ENCODE data around the gene OPHN1. TPM values are rescaled to one million over a fixed set of nuclear protein-coding genes. Genes with fewer than 3 reads are reported as not detected.

OPHN1 gene
- total RNA-seq, 1 donor from 2014 or later = 0.04 TPM

DNA sequence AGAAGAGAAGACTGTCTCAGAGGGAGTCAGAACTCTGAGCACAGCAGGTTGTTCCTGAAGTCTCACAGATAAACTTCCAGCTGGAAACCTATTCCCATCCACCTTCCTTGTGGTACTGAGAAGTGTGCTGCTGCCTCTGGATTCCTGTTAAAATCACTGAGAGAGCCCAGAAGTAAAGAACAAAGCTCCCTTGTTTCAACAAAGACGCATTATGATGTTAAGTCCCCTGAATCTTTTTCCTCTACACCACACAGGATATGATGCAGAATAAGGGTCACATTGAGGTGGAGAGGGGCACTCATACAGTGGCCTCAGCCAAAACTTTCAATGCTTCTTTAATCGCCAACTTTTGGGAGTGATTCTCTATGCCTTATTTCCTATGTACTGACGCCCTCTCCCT, 321.0 kb downstream of the OPHN1 start:
- H3K27me3 Mint-ChIP-seq = no peaks in the 10 kb centered on the region
- H3K4me3 Mint-ChIP-seq = no peak overlapping the region
- ChIA-PET CTCF (no interaction called here), POLR2A (no interaction called here)
- H3K27ac Mint-ChIP-seq = no peak overlapping the region
- no peaks in the 10 kb centered on the region for H3K36me3 Mint-ChIP-seq (ENCODE audit: low read depth)
- ATAC-seq (ENCODE audit: low read depth) = no peak
- no peaks in the 10 kb centered on the region for H3K9me3 Mint-ChIP-seq
- H3K4me1 Mint-ChIP-seq = no peaks in the 10 kb centered on the region
- intact Hi-C loops (cut with micrococcal nuclease) = no loop called here
- no peak for DNase-seq
- TF ChIP-seq, protein P1, sequence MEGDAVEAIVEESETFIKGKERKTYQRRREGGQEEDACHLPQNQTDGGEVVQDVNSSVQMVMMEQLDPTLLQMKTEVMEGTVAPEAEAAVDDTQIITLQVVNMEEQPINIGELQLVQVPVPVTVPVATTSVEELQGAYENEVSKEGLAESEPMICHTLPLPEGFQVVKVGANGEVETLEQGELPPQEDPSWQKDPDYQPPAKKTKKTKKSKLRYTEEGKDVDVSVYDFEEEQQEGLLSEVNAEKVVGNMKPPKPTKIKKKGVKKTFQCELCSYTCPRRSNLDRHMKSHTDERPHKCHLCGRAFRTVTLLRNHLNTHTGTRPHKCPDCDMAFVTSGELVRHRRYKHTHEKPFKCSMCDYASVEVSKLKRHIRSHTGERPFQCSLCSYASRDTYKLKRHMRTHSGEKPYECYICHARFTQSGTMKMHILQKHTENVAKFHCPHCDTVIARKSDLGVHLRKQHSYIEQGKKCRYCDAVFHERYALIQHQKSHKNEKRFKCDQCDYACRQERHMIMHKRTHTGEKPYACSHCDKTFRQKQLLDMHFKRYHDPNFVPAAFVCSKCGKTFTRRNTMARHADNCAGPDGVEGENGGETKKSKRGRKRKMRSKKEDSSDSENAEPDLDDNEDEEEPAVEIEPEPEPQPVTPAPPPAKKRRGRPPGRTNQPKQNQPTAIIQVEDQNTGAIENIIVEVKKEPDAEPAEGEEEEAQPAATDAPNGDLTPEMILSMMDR (IDR thresholded peaks at IDR 0.05) = no peak

GRCh38 chrX:68109162-68109561, 324.1 kb downstream of the OPHN1 start:
- CTCF ChIA-PET = no interaction called here

DNA sequence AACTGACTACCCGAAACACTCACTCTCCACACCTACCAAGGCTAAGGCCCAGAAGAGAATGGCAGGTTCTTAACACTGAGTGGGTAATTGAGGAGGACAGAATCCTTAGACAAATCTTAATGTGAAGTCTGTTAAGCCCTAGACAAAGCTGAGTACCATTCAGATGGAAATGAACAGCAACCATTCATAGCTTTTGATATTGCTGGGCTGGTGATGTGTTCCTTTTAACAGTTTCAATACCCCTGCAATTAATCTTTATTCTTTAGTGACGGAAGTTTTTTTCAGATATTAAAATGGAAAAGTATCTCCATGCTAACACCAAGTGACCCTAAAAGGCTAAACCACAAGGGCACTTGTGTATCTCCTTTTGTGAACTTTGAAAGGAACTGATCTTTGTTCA, 334.9 kb downstream of the OPHN1 start:
- DNase-seq = no peak
- intact Hi-C loops (cut with micrococcal nuclease) = no loop called here
- H3K27ac Mint-ChIP-seq = no peak overlapping the region
- H3K36me3 Mint-ChIP-seq (ENCODE audit: low read depth) = no peaks in the 10 kb centered on the region
- no peak overlapping the region for H3K4me3 Mint-ChIP-seq
- H3K4me1 Mint-ChIP-seq = no peaks in the 10 kb centered on the region
- TF ChIP-seq, protein P1 (IDR thresholded peaks at IDR 0.05) = no peak
- H3K27me3 Mint-ChIP-seq = no peaks in the 10 kb centered on the region
- H3K9me3 Mint-ChIP-seq = no peaks in the 10 kb centered on the region
- ATAC-seq (ENCODE audit: low read depth) = no peak
- ChIA-PET POLR2A (no interaction called here), CTCF (no interaction called here)

More at GRCh38 chrX:68109162-68109561, 324.1 kb downstream of the OPHN1 start:
- H3K4me3 Mint-ChIP-seq = no peak overlapping the region
- H3K4me1 Mint-ChIP-seq = no peaks in the 10 kb centered on the region
- DNase-seq (no peak), ATAC-seq (ENCODE audit: low read depth) (no peak)
- POLR2A ChIA-PET = no interaction called here
- H3K36me3 Mint-ChIP-seq (ENCODE audit: low read depth) = no peaks in the 10 kb centered on the region
- intact Hi-C loops (cut with micrococcal nuclease) = no loop called here
- H3K27ac Mint-ChIP-seq = no peak overlapping the region
- TF ChIP-seq, protein P1 (IDR thresholded peaks at IDR 0.05) = no peak
- no peaks in the 10 kb centered on the region for H3K9me3 Mint-ChIP-seq
- no peaks in the 10 kb centered on the region for H3K27me3 Mint-ChIP-seq

DNA sequence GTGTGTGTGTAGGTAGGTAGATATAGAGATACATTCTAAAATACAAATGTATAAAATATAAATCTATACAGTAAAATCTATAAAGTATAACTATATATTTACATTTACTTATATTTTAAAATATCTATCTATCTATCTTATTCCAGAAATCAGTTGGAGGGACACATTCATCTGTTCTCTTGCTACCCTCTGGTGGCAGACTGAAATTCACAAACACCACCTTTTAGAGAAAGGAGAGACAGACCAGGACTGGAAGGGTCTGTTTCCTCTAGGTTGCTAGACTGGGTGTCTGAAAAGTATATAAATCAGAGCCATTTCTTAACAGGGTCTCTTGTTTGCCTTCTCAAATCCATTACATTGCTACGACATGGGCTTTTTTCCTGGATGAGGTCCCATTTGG, 343.0 kb downstream of the OPHN1 start:
- no peak overlapping the region for H3K4me3 Mint-ChIP-seq
- H3K9me3 Mint-ChIP-seq = no peaks in the 10 kb centered on the region
- ATAC-seq (ENCODE audit: low read depth) = no peak
- ChIA-PET CTCF (no interaction called here), POLR2A (no interaction called here)
- H3K27me3 Mint-ChIP-seq = no peaks in the 10 kb centered on the region
- no peak overlapping the region for H3K27ac Mint-ChIP-seq
- intact Hi-C loops (cut with micrococcal nuclease) = no loop called here
- H3K36me3 Mint-ChIP-seq (ENCODE audit: low read depth) = no peaks in the 10 kb centered on the region
- no peaks in the 10 kb centered on the region for H3K4me1 Mint-ChIP-seq
- TF ChIP-seq, protein P1 (IDR thresholded peaks at IDR 0.05) = no peak
- no peak for DNase-seq

DNA sequence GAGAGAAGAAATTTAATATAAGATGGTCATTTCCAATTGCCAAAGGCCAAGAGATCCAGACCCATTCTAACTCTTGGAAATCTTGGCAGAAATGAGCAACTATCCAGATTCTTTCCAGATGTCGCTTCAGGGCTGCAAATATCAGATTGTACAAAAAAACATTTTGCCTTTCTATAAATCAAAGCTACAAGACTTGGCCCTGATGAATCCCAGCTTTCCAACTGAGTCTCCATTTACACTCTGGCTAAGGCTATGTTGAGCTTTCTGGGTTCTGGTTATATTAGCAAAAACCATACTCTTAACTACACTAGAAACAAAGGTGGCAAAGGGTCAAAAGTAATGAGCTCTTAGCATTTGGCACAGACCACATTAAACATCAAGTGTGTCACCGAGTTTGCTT, 345.8 kb downstream of the OPHN1 start:
- no peaks in the 10 kb centered on the region for H3K27me3 Mint-ChIP-seq
- no peak overlapping the region for H3K27ac Mint-ChIP-seq

More for the DNA sequence above, 345.8 kb downstream of the OPHN1 start:
- POLR2A ChIA-PET = no interaction called here
- Mint-ChIP-seq H3K36me3 (ENCODE audit: low read depth) (no peaks in the 10 kb centered on the region), H3K4me1 (no peaks in the 10 kb centered on the region), H3K9me3 (no peaks in the 10 kb centered on the region), H3K4me3 (no peak overlapping the region)
- TF ChIP-seq, protein P1 (IDR thresholded peaks at IDR 0.05) = no peak
- ATAC-seq (ENCODE audit: low read depth) (no peak), DNase-seq (no peak)
- CTCF ChIA-PET = no interaction called here
- intact Hi-C loops (cut with micrococcal nuclease) = no loop called here
